ENCODE results near the gene ELK1. TPM values are rescaled to one million over a fixed set of nuclear protein-coding genes. Genes with fewer than 3 reads are reported as not detected.
"Not testable (repeated sequence)": the region's sequence is repeated elsewhere in the genome, so short reads cannot be mapped to it uniquely, and the experiment has no call there.

Gene ELK1
- polyA plus RNA-seq (2013, experiment 1 of 4): 39.4 TPM
- polyA plus RNA-seq (2013, experiment 2 of 4): 36.9 TPM
- 23.9 TPM for polyA plus RNA-seq (2013, experiment 3 of 4)
- polyA plus RNA-seq (2013, experiment 4 of 4): 25.7 TPM

GRCh38 chrX:47650164-47651042, at the start of gene ELK1:
ELK1 (minus strand) TSS chrX:47650563; CDS start chrX:47641441, 9,122 bp downstream.
- Histone ChIP-seq H3K9me3 (ENCODE audit: control insufficient read depth, low read length) (no peaks in the 10 kb centered on the region), H3K4me3 (ENCODE audit: insufficient read depth, low read depth, low read length) (peak within 1 kb of the TSS; percentile 81), H3K27ac (ENCODE audit: insufficient read depth, low read depth, low read length, poor library complexity, severe bottlenecking) (no peak within 1 kb of the TSS), H3K36me3 (ENCODE audit: control insufficient read depth, insufficient read depth, low read length) (peaks cover 5% of the 10 kb centered on the region), H3K27me3 (ENCODE audit: control insufficient read depth, insufficient read depth, low read length, poor library complexity, severe bottlenecking) (no peaks in the 10 kb centered on the region), H3K4me1 (ENCODE audit: control insufficient read depth, insufficient read depth, low read length) (peaks cover 5% of the 10 kb centered on the region)
- WGBS, 2 experiments: 0% methylated on average over 65 of the region's 65 CpGs

- 88 to 100% methylated on average over 1 of the region's 1 CpG for WGBS, 2 experiments
Measured at GRCh38 chrX:47697181-47697580, 46.8 kb upstream of the ELK1 start.

GRCh38 chrX:47690175-47690574, 39.8 kb upstream of the ELK1 start:
- Histone ChIP-seq H3K36me3 (ENCODE audit: control insufficient read depth, insufficient read depth, low read length) (no peaks in the 10 kb centered on the region), H3K27ac (ENCODE audit: insufficient read depth, low read depth, low read length, poor library complexity, severe bottlenecking) (no peak overlapping the region), H3K27me3 (ENCODE audit: control insufficient read depth, insufficient read depth, low read length, poor library complexity, severe bottlenecking) (no peaks in the 10 kb centered on the region), H3K4me1 (ENCODE audit: control insufficient read depth, insufficient read depth, low read length) (no peaks in the 10 kb centered on the region), H3K9me3 (ENCODE audit: control insufficient read depth, low read length) (no peaks in the 10 kb centered on the region), H3K4me3 (ENCODE audit: insufficient read depth, low read depth, low read length) (no peak overlapping the region)
- 61 to 64% methylated on average over 2 of the region's 2 CpGs for WGBS, 2 experiments

More at GRCh38 chrX:47697181-47697580, 46.8 kb upstream of the ELK1 start:
- H3K4me1 ChIP-seq (ENCODE audit: control insufficient read depth, insufficient read depth, low read length): no peaks in the 10 kb centered on the region
- no peaks in the 10 kb centered on the region for H3K27me3 ChIP-seq (ENCODE audit: control insufficient read depth, insufficient read depth, low read length, poor library complexity, severe bottlenecking)
- H3K9me3 ChIP-seq (ENCODE audit: control insufficient read depth, low read length): no peaks in the 10 kb centered on the region
- H3K36me3 ChIP-seq (ENCODE audit: control insufficient read depth, insufficient read depth, low read length): no peaks in the 10 kb centered on the region
- no peak overlapping the region for H3K27ac ChIP-seq (ENCODE audit: insufficient read depth, low read depth, low read length, poor library complexity, severe bottlenecking)
- H3K4me3 ChIP-seq (ENCODE audit: insufficient read depth, low read depth, low read length): no peak overlapping the region

GRCh38 chrX:47687263-47687662, 36.9 kb upstream of the ELK1 start:
- WGBS, 2 experiments: 46 to 55% methylated on average over 6 of the region's 6 CpGs
- Histone ChIP-seq H3K27ac (ENCODE audit: insufficient read depth, low read depth, low read length, poor library complexity, severe bottlenecking) (no peak overlapping the region), H3K27me3 (ENCODE audit: control insufficient read depth, insufficient read depth, low read length, poor library complexity, severe bottlenecking) (no peaks in the 10 kb centered on the region), H3K4me3 (ENCODE audit: insufficient read depth, low read depth, low read length) (no peak overlapping the region), H3K9me3 (ENCODE audit: control insufficient read depth, low read length) (no peaks in the 10 kb centered on the region), H3K36me3 (ENCODE audit: control insufficient read depth, insufficient read depth, low read length) (no peaks in the 10 kb centered on the region), H3K4me1 (ENCODE audit: control insufficient read depth, insufficient read depth, low read length) (no peaks in the 10 kb centered on the region)

GRCh38 chrX:47683829-47684205, 33.5 kb upstream of the ELK1 start:
- H3K4me1 ChIP-seq (ENCODE audit: control insufficient read depth, insufficient read depth, low read length): no peaks in the 10 kb centered on the region
- H3K9me3 ChIP-seq (ENCODE audit: control insufficient read depth, low read length): no peaks in the 10 kb centered on the region
- H3K27ac ChIP-seq (ENCODE audit: insufficient read depth, low read depth, low read length, poor library complexity, severe bottlenecking): no peak overlapping the region
- H3K4me3 ChIP-seq (ENCODE audit: insufficient read depth, low read depth, low read length): no peak overlapping the region
- H3K27me3 ChIP-seq (ENCODE audit: control insufficient read depth, insufficient read depth, low read length, poor library complexity, severe bottlenecking): no peaks in the 10 kb centered on the region
- 70 to 100% methylated on average over 2 of the region's 3 CpGs for WGBS, 2 experiments
- no peaks in the 10 kb centered on the region for H3K36me3 ChIP-seq (ENCODE audit: control insufficient read depth, insufficient read depth, low read length)

- no peaks in the 10 kb centered on the region for H3K27me3 ChIP-seq (ENCODE audit: control insufficient read depth, insufficient read depth, low read length, poor library complexity, severe bottlenecking)
- H3K4me3 ChIP-seq (ENCODE audit: insufficient read depth, low read depth, low read length): no peak overlapping the region
- WGBS, 2 experiments: 84 to 85% methylated on average over 14 of the region's 14 CpGs
- no peaks in the 10 kb centered on the region for H3K4me1 ChIP-seq (ENCODE audit: control insufficient read depth, insufficient read depth, low read length)
- no peaks in the 10 kb centered on the region for H3K9me3 ChIP-seq (ENCODE audit: control insufficient read depth, low read length)
- H3K36me3 ChIP-seq (ENCODE audit: control insufficient read depth, insufficient read depth, low read length): no peaks in the 10 kb centered on the region
- no peak overlapping the region for H3K27ac ChIP-seq (ENCODE audit: insufficient read depth, low read depth, low read length, poor library complexity, severe bottlenecking)
Measured at GRCh38 chrX:47683184-47683828, 32.9 kb upstream of the ELK1 start.

GRCh38 chrX:47675959-47676859, 25.8 kb upstream of the ELK1 start:
- WGBS, 2 experiments: 79 to 93% methylated on average over 7 of the region's 7 CpGs
- not testable (repeated sequence) for H3K27ac ChIP-seq (ENCODE audit: insufficient read depth, low read depth, low read length, poor library complexity, severe bottlenecking); H3K4me3 ChIP-seq (ENCODE audit: insufficient read depth, low read depth, low read length); H3K4me1 ChIP-seq (ENCODE audit: control insufficient read depth, insufficient read depth, low read length); H3K9me3 ChIP-seq (ENCODE audit: control insufficient read depth, low read length); H3K27me3 ChIP-seq (ENCODE audit: control insufficient read depth, insufficient read depth, low read length, poor library complexity, severe bottlenecking); H3K36me3 ChIP-seq (ENCODE audit: control insufficient read depth, insufficient read depth, low read length)

- Histone ChIP-seq H3K4me3 (ENCODE audit: insufficient read depth, low read depth, low read length) (no peak overlapping the region), H3K27me3 (ENCODE audit: control insufficient read depth, insufficient read depth, low read length, poor library complexity, severe bottlenecking) (no peaks in the 10 kb centered on the region), H3K4me1 (ENCODE audit: control insufficient read depth, insufficient read depth, low read length) (no peaks in the 10 kb centered on the region), H3K27ac (ENCODE audit: insufficient read depth, low read depth, low read length, poor library complexity, severe bottlenecking) (no peak overlapping the region), H3K36me3 (ENCODE audit: control insufficient read depth, insufficient read depth, low read length) (no peaks in the 10 kb centered on the region), H3K9me3 (ENCODE audit: control insufficient read depth, low read length) (no peaks in the 10 kb centered on the region)
- 98 to 99% methylated on average over 4 to 5 of the region's 5 CpGs for WGBS, 2 experiments
Measured at GRCh38 chrX:47674776-47675175, 24.4 kb upstream of the ELK1 start.

GRCh38 chrX:47665797-47666196, 15.4 kb upstream of the ELK1 start:
- H3K36me3 ChIP-seq (ENCODE audit: control insufficient read depth, insufficient read depth, low read length); H3K4me3 ChIP-seq (ENCODE audit: insufficient read depth, low read depth, low read length); H3K27ac ChIP-seq (ENCODE audit: insufficient read depth, low read depth, low read length, poor library complexity, severe bottlenecking); H3K9me3 ChIP-seq (ENCODE audit: control insufficient read depth, low read length); H3K4me1 ChIP-seq (ENCODE audit: control insufficient read depth, insufficient read depth, low read length); H3K27me3 ChIP-seq (ENCODE audit: control insufficient read depth, insufficient read depth, low read length, poor library complexity, severe bottlenecking): not testable (repeated sequence)
- 96 to 97% methylated on average over 3 to 4 of the region's 4 CpGs for WGBS, 2 experiments
